Activated CD4-positive, alpha-beta T cell treated with anti-CD3 and anti-CD28 coated beads, Interleukin-2, Interleukin-6, amounts not matched to agents 100 ng/mL and 50 ng/mL, durations not matched to agents 16 hours and 8 hours (primary cell): ENCODE results near the gene GHR.
"Not testable (repeated sequence)": the region's sequence is repeated elsewhere in the genome, so short reads cannot be mapped to it uniquely, and the experiment has no call there.

ENCODE experiments used
- DNase-seq: peaks from one replicate; pipeline ENCODE4 v3.0.0-alpha.2; 2020

GHR gene

DNA sequence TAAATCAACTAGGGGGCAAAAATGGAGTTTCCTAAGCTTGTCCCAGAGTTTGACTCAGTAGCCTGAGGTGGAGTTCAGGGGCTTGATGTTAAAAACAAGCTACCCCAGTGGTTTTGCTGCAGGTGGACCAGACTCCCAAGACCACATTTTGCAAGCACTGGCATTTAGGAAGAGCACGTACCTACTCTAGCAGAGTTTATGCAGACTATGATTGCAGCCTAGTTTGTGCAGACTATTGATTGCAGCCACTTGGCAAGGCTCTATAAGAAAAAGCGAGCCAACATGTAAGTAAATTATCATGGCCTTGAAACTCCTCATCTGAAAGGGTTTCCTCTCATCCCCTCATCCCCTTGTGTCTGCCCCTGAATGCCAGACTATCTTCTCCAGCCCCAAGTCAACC, 231.4 kb downstream of the GHR start:
- no peak for DNase-seq

DNA sequence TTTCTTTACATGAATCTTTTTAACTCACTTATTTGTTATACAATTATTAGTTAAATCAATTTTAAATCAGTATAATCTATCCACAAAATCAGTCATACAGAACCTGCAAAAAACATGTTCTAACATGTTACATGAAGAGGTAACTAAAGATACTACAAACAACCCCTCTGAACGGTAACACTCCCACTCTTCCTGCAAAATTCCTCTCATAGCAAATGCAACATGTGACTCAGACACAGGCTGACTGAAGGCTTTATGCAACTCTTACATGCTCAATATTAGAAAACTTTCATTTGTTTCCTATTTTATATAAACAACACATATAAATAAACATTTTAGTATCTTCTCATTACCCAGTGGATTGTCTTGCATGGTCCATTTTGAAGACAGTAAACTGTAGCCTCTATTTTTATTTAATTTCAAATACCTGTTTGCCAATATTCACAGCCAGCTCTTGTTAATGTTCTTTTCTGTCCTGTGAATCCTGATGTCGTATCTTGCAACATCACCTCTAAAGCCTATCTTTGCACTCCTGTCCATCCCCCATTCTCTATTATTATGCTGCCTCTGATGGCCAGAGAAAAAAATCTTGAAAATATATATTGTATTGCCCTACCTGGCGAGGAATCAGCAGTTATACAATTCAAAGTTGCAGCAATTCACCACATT, 232.9 kb downstream of the GHR start:
- DNase-seq = no peak

DNA sequence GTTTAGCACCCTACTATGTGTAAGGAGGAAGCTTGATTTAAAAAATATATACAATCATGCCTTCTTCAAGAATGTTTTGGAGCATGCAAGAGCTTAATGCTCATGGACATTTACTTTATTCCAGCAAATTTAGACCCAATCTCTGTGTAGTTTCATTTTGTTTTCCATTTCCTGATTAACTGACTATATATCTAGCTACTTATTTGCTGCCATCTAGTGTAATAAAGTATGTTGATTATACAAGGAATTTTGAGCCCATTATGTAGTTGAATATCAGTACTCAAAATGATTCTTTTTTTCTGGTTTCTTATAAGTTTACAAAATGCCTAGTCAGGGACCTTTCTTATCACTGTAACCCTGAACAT, 233.4 kb downstream of the GHR start:
- DNase-seq = no peak

DNA sequence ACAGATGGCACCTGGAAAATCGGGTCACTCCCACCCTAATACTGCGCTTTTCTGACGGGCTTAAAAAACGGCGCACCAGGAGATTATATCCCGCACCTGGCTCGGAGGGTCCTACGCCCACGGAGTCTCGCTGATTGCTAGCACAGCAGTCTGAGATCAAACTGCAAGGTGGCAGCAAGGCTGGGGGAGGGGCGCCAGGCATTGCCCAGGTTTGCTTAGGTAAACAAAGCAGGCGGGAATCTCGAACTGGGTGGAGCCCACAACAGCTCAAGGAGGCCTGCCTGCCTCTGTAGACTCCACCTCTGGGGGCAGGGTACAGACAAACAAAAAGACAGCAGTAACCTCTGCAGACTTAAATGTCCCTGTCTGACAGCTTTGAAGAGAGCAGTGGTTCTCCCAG, 236.6 kb downstream of the GHR start:
- not testable (repeated sequence) for DNase-seq

DNA sequence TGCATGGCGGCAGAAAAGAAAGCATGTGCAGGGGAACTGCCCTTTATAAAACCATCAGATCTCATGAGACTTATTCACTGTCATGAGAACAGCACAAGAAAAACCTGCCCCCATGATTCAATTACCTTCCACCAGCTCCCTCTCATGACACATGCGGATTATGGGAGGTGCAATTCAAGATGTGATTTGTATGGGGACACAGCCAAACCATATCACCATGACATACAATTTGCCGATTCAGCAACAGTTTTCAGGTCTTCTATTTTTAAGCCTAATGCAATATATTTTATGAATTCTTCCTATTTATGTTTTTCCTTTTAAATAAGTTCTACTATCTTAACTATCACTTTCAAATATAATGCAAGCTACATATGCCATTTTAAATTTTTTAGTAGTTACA, 242.6 kb downstream of the GHR start:
- no peak for DNase-seq

DNA sequence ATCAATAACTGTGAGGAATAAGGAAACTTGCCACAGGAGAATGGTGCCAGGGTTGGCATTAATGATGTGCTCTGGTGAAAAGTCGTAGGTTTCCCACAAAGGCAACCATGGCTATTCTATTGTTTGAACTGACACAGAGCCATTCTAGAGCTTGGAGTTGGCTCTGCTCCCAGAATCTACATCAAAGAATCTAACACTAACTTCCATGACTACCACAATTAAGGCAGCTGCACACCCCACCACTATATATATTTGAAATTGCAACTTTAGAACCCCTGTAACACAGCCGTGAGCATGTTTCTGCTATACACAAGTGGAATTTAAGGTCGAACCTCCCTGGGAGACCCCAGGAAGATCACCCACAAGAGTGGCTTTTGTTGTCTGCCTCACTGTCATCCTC, 243.6 kb downstream of the GHR start:
- DNase-seq = no peak

DNA sequence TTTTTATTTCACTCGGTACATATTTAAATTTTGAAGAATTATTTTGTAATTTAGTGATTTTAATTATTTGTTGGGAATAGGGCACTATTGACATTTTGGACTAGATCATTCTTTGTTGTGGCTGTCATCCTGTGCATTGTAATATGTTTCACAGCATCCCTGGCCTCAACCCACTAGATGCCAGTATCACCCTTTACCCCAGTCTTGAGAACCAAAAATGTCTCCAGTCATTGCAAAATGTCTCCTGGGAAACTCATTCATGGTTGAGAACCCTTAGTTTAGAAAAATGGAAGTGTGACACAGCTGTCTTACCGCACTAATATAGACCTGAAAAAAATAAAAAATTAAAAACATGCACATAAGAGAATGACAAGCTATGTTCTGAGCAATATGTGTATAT, 245.0 kb downstream of the GHR start:
- no peak for DNase-seq

DNA sequence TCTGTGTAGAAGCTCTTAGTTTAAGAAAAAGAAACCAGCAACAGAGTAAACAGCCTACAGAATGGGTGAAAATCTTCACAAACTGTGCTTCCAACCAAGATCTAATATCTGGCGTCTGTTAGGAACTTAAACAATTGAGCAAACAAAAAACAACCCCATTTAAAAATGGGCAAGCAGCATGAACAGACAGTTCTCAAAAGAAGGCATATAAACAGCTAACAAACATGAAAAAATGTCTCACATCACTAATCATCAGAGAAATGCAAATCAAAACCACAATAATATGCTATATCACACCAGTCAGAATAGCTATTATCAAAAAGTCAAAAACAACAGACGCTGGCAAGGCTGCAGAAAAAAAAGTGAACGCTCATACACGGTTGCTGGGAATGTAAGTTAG, 249.7 kb downstream of the GHR start:
- no peak for DNase-seq

DNA sequence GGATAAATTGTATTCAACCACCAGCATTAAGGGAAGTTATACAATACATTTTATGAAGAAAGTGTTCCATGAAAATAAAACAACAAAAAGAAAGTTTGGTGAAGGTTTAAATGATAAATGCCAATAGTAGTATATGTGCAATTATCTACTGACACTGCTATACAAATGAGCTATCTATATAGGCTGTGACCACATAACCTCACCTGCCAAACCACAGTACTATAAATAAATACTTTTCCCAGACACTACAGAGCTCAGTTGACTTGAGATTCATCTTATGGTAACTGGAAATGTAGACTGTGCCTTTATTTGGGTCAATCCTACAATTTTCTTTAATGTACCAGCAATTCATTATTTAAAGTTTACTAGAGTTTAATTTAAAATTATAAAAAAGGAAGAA, 252.4 kb downstream of the GHR start:
- no peak for DNase-seq

DNA sequence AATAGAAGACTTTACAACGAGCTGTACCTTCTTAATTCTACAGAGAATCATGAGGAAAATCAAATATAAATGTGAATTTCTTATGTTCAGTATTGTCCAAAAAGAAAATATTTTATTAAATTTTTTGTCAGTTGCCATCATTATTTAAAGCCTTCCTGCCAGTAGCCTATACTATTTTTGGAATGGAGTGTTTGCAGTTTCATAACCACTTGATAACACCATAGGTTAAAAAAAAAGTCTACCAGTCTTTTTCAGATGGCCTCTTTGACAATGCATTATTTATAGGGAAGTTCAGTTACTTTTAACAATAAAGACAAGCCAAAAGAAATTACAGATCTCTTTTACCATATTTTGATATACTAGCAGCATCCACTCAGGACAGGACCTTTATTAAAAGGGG, 253.1 kb downstream of the GHR start:
- no peak for DNase-seq

DNA sequence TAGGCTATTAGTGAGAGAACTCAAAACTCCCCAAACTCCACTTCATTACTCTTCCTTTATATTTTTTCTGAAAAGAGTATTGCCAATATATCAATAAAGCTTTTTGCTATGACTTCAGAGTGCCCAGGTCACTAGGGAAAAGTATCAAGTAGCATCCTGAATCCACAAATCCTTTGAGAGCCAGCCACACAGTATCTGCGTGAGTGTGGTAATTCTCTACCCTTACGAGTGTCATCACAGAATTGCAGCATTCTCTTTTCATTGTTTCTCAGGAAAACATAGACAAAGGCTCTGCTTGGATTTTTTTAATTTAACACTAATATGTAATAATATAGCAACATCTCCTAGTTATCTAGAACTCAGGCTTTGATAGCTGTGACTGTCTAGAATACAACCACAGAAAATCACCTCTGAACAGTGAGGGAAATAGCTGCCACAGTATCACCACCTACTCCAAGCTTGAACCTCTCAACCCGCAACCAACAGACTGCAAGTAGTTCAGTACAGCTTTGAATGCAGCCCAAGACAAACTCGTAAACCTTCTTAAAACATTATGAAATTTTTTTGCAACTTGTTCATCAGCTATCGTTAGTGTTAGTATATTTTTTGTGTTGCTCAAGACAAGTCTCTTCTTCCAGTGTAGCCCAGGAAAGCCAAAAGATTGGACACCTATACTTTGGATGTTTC, 254.1 kb downstream of the GHR start:
- DNase-seq = no peak

DNA sequence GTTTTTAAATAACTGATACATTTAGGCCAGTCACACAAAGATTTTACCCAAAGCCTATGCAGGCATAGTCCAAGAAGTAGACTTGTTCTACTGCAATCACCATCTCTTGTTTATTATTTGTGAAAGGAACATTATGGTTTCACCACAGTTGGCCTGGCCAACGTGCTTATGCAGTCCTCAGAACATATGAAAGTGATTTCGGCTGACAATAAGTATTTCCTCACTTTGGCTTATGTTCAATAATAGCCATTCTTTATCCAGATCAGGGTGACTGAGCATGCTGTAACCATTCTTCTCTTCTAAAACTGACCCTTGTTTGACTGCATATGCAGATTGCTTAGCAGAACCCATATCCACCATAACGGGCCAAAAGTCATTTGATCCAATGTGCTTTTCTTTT, 256.8 kb downstream of the GHR start:
- DNase-seq = no peak

DNA sequence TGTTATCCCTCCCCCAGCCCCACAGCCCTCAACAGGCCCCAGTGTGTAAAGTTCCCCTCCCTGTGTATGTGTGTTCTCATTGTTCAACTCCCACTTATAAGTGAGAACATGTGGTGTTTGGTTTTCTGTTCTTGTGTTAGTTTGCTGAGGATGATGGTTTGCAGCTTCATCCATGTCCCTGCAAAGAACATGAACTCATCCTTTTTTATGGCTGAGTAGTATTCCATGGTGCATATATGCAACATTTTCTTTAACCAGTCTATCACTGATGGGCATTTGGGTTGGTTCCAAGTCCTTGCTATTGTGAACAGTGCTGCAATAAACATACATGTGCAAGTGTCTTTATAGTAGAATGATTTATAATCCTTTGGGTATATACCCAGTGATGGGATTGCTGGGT, 261.8 kb downstream of the GHR start:
- DNase-seq = not testable (repeated sequence)

DNA sequence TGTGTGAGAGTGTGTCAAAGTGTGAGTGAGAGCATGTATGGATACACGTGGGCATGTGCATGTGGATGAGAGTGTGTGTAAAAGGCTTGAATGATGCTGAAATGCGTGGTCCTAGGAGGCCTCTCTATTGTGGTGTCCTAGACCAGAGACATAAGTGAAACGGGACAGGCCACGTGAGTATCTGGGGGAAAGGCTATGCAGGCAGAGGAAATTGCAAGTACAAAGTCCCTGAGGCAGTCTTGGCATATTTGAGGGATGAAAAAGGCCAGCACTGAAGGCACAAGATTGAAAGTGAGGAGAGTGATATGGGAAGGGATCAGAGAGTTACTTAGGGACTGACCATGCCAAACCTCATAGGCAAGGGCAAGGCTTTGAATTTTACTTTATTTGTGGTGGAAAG, 266.2 kb downstream of the GHR start:
- DNase-seq = no peak

DNA sequence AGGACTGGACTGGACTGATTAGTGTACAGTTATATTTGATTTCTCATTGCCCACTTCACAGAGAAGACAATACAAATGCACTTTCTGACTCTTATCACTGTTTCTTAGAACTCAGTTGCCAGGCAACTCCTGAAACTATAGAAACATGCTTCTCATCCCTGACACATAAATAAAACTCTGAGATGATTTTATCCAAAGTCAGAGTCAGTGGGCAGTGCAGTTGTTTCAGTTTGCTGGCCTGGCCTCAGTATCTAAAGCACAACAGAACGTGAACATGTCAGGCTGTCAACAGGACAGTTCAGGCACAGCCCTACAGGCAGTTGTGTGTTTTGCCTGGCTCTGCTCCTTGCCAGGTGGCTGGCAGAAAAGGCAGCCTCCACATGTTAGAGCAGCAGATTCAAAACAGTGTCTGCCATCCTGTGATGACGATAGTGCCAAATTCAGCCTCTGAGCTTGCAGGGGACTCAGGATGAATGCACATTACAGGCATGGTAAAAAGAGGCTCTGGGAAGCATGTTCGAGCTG, 268.2 kb downstream of the GHR start:
- DNase-seq = no peak

DNA sequence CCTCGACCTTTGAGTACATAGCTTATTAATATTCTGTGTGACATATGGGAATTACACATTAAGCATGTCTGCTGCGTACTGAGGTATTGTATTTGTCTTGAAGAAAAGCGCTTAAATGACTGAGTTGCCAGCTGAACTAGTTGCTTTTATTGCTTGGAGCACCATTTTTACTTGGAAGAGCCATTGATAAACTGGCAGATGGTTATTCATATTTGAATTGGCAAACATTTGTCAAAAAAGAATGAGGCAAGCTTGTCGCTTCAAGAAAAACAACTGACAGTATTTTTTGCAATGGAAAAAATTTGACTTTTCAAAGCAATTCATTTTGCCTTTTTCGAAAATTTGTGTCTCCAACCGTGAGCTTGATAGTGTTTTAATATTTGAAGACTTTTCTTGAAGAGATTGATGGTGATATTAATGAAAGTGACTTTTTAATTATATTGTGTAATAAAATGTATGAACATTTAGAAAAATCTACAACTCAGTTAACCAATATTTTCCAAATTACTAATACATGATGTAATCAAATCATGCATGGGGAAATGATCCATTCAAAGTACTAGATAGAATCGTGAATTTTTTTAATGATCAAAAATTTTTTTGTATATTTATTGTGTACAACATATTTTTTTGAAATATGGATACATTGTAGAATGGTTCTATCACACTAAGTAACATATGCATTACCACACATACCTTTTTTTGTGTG, 278.3 kb downstream of the GHR start:
- DNase-seq = no peak

DNA sequence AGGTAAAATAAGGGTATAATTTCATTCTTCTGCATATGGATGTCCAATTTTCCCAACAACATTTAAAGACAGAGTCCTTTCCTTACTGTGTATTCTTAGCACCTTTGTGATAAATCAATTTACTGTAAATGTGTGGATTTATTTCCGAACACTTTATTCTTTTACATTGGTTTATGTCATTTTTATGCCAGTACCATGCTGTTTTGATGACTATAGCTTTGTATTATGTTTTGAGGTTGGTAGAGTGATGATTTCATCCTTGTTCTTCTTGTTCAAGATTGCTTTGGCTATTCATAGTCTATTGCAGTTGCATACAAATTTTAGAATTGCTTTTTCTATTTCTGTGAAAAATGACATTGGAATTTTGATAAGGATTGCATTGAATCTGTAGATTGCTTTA, 280.0 kb downstream of the GHR start:
- DNase-seq = no peak

DNA sequence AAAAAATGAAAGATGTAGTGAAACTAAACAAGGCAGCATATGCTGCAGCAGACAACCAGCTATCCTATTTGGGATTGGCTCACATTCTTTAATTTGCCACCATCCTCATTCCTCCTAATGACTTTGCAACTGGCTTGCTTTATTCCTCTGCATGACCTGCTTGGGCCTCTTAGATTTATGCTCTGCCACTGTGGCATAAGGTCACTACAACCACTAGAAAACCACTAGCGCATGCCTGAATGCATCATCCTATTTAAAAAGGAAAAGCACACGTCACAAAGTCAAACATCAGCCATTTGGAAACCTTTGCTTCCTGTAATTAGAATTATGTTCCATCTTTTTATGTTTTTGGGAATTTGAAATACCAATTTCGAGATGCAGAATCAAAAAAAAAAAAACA, 292.5 kb downstream of the GHR start:
- no peak for DNase-seq

DNA sequence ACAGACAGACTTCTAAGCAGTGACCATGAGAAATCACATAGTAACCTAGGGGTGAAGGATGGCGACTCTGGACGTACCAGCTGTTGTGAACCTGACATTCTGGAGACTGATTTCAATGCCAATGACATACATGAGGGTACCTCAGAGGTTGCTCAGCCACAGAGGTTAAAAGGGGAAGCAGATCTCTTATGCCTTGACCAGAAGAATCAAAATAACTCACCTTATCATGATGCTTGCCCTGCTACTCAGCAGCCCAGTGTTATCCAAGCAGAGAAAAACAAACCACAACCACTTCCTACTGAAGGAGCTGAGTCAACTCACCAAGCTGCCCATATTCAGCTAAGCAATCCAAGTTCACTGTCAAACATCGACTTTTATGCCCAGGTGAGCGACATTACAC, 295.4 kb downstream of the GHR start:
- peak; percentile 70 for DNase-seq

DNA sequence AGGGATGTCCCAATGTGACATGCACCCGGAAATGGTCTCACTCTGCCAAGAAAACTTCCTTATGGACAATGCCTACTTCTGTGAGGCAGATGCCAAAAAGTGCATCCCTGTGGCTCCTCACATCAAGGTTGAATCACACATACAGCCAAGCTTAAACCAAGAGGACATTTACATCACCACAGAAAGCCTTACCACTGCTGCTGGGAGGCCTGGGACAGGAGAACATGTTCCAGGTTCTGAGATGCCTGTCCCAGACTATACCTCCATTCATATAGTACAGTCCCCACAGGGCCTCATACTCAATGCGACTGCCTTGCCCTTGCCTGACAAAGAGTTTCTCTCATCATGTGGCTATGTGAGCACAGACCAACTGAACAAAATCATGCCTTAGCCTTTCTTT, 295.8 kb downstream of the GHR start:
- no peak for DNase-seq

DNA sequence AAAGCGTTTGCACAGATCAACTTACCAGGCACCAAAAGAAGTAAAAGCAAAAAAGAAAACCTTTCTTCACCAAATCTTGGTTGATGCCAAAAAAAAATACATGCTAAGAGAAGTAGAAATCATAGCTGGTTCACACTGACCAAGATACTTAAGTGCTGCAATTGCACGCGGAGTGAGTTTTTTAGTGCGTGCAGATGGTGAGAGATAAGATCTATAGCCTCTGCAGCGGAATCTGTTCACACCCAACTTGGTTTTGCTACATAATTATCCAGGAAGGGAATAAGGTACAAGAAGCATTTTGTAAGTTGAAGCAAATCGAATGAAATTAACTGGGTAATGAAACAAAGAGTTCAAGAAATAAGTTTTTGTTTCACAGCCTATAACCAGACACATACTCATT, 297.0 kb downstream of the GHR start:
- peak; percentile 32 for DNase-seq

DNA sequence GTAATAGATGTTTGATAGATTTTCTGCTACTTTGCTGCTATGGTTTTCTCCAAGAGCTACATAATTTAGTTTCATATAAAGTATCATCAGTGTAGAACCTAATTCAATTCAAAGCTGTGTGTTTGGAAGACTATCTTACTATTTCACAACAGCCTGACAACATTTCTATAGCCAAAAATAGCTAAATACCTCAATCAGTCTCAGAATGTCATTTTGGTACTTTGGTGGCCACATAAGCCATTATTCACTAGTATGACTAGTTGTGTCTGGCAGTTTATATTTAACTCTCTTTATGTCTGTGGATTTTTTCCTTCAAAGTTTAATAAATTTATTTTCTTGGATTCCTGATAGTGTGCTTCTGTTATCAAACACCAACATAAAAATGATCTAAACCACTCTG, 298.2 kb downstream of the GHR start:
- no peak for DNase-seq

DNA sequence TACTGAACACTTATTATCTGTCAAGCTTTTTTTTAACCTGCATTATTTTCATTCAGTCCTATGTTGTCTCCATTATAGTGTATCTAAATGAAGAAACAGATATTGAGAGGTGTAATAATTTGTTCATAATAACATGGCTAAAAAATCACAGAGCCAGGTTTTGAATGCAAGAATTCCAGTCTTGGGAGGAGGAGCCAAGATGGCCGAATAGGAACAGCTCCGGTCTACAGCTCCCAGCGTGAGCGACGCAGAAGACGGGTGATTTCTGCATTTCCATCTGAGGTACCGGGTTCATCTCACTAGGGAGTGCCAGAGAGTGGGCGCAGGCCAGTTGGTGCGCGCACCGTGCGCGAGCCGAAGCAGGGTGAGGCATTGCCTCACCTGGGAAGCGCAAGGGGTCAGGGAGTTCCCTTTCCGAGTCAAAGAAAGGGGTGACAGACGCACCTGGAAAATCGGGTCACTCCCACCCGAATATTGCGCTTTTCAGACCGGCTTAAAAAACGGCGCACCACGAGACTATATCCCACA, 311.4 kb downstream of the GHR start:
- DNase-seq = not testable (repeated sequence)

DNA sequence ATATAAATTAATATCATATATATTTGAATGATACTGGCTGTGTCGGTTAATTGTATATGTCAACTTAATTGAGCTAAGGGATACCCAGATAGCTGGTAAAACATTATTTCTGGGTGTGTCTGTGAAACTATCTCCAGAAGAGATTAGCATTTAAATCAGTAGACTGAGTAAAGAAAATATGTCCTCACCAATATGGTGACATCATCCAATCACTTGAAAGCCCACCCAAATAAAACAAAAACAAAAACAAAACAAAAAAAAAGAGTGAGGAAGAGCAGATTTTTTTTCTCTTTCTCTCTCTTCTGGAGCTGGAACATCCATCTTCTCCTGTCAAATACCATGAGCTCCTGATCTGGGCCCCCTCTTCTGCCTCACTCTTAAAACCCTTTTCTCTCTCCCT, 317.7 kb downstream of the GHR start:
- no peak for DNase-seq
